ENCODE data around the gene PIEZO1.
A peak's percentile ranks its signal among the peaks of the same experiment; 100 is the strongest.

Gene PIEZO1

DNA sequence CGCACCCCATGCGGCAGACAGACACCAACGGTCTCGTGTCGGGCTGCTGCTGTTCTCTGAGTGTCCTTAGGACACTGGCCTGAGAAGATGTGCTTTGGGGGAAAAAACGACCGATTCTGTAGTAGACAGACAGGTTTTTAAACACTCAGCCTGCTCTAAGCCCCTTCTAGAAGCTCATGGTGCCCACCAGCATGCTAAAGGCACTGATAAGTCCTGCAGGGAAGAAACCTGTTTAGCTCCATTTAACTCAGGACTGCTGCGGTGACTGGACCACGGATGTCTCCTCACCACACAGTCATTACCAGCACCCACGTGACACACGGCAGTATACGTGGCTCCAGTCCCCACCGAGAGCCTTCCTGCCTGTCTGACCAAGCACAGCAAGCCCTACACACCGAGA is 45.8 kb upstream of the PIEZO1 start:
- DNase-seq = no peak
- Mint-ChIP-seq H3K9me3 (no peaks in the 10 kb centered on the region), H3K27ac (no peak overlapping the region), H3K4me3 (no peak overlapping the region), H3K4me1 (peaks cover 13% of the 10 kb centered on the region), H3K27me3 (ENCODE audit: low read depth, poor library complexity) (peaks cover 6% of the 10 kb centered on the region), H3K36me3 (ENCODE audit: low read depth) (no peaks in the 10 kb centered on the region)
- TF ChIP-seq, protein P1, sequence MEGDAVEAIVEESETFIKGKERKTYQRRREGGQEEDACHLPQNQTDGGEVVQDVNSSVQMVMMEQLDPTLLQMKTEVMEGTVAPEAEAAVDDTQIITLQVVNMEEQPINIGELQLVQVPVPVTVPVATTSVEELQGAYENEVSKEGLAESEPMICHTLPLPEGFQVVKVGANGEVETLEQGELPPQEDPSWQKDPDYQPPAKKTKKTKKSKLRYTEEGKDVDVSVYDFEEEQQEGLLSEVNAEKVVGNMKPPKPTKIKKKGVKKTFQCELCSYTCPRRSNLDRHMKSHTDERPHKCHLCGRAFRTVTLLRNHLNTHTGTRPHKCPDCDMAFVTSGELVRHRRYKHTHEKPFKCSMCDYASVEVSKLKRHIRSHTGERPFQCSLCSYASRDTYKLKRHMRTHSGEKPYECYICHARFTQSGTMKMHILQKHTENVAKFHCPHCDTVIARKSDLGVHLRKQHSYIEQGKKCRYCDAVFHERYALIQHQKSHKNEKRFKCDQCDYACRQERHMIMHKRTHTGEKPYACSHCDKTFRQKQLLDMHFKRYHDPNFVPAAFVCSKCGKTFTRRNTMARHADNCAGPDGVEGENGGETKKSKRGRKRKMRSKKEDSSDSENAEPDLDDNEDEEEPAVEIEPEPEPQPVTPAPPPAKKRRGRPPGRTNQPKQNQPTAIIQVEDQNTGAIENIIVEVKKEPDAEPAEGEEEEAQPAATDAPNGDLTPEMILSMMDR (IDR thresholded peaks at IDR 0.05) = no peak

DNA sequence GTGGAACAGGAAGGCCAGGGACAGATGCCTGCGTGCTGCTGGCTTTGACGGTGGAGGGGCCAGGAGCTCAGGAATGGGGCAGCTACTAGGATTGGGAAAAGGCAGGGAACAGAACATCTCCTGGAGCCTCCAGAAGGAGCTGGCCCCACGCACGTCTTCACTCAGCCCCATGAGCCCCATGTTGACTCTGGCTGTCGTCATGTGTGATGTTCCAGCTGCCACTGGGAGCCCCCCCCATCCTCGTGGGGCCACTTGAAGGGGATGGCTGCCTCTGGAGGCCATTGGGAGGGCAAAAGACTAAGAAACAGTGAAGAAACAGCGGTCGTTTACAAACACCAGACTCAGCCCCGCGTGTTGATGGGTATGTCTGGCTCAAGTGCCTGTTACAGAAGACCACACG is 45.2 kb upstream of the PIEZO1 start:
- peak overlapping the region; percentile 78 for H3K27ac Mint-ChIP-seq
- H3K4me1 Mint-ChIP-seq = peaks cover 13% of the 10 kb centered on the region

DNA sequence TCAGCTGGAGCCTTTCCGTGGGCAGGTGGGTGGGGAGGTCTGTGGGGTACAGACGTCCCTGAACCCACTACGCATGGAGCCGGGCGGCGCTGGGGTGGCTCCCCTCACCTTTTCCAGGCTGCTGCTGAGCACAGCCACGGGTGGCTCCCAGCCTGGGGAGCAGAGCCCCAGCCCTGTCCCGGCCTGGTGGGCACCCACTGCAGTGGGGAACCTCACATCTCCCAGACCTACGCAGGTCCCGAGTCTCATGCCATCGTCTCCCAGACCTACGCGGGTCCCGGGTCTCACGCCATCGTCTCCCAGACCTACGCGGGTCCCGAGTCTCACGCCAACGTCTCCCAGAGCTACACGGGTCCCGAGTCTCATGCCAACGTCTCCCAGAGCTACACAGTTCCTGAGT is 43.7 kb upstream of the PIEZO1 start:
- H3K4me3 Mint-ChIP-seq = no peak overlapping the region
- H3K27ac Mint-ChIP-seq = no peak overlapping the region
- TF ChIP-seq, protein P1 (IDR thresholded peaks at IDR 0.05) = no peak
- no peaks in the 10 kb centered on the region for H3K36me3 Mint-ChIP-seq (ENCODE audit: low read depth)
- H3K4me1 Mint-ChIP-seq = peaks cover 11% of the 10 kb centered on the region
- H3K27me3 Mint-ChIP-seq (ENCODE audit: low read depth, poor library complexity) = peaks cover 5% of the 10 kb centered on the region
- DNase-seq = no peak
- no peaks in the 10 kb centered on the region for H3K9me3 Mint-ChIP-seq

More for the DNA sequence above, 45.2 kb upstream of the PIEZO1 start:
- H3K36me3 Mint-ChIP-seq (ENCODE audit: low read depth) = no peaks in the 10 kb centered on the region
- H3K9me3 Mint-ChIP-seq = no peaks in the 10 kb centered on the region
- TF ChIP-seq, protein P1 (IDR thresholded peaks at IDR 0.05) = no peak
- H3K4me3 Mint-ChIP-seq = no peak overlapping the region
- no peak for DNase-seq
- H3K27me3 Mint-ChIP-seq (ENCODE audit: low read depth, poor library complexity) = peaks cover 6% of the 10 kb centered on the region

DNA sequence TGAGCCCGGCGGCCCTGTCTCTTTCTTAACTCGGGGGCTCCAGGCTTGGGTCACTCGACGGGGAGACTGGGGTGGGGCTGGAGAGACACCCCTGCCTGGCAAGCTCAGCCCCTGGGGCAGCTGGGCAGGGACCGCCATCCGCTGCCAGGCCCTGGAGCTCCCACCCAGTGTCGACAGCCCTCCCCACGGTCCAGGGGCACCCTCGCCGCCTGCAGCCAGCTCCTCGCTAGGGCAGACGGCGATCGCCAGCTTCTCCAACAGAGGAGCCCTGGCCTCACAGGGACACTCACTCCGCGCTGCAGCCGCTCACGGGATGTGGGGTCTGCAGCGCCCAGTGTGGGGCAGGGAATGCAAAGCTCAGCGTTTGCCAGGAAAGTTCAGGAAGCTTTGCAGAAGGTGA is 42.7 kb upstream of the PIEZO1 start:
- Mint-ChIP-seq H3K4me1 (peaks cover 7% of the 10 kb centered on the region), H3K27me3 (ENCODE audit: low read depth, poor library complexity) (peaks cover 2% of the 10 kb centered on the region), H3K4me3 (no peak overlapping the region), H3K9me3 (no peaks in the 10 kb centered on the region), H3K36me3 (ENCODE audit: low read depth) (peaks cover 4% of the 10 kb centered on the region), H3K27ac (peak overlapping the region; percentile 81)
- DNase-seq = no peak
- TF ChIP-seq, protein P1 (IDR thresholded peaks at IDR 0.05) = no peak

DNA sequence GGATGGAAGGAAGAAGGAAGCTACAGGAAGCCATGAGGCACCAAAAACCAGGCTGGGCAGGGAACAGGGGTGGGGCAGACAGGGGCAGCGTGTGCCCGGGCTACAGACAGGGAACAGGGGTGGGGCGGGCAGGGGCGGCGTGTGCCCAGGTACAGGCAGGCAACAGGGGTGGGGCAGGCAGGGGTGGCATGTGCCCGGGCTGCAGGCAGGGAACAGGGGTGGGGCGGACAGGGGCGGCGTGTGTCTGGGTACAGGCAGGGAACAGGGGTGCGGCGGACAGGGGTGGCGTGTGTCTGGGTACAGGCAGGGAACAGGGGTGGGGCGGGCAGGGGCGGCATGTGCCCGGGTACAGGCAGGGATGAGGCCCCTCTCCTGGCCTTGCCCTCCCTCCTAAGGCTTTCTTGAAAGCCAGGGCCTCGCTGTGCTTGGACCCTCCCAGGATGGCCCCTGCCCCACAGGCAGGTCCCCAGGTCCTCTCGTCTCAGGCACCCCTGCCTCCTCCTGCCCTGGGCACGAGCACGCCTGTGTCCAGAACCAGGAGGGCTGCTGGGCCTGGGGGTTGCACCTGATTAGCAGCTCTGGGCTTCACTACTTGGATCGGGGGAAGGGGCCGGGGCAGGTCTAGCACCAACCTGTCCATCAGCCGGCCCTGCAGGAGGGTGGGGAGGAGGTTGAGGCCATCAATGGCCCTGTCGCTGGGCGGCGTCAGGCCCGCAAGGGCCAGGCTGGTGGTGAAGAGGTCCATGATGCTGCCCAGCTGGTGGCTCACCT is 41.2 kb upstream of the PIEZO1 start:
- DNase-seq = no peak
- H3K9me3 Mint-ChIP-seq = no peaks in the 10 kb centered on the region
- TF ChIP-seq, protein P1 (IDR thresholded peaks at IDR 0.05) = no peak
- no peak overlapping the region for H3K4me3 Mint-ChIP-seq
- peaks cover 2% of the 10 kb centered on the region for H3K27me3 Mint-ChIP-seq (ENCODE audit: low read depth, poor library complexity)
- H3K36me3 Mint-ChIP-seq (ENCODE audit: low read depth) = peaks cover 4% of the 10 kb centered on the region
- peaks cover 7% of the 10 kb centered on the region for H3K4me1 Mint-ChIP-seq
- H3K27ac Mint-ChIP-seq = no peak overlapping the region

DNA sequence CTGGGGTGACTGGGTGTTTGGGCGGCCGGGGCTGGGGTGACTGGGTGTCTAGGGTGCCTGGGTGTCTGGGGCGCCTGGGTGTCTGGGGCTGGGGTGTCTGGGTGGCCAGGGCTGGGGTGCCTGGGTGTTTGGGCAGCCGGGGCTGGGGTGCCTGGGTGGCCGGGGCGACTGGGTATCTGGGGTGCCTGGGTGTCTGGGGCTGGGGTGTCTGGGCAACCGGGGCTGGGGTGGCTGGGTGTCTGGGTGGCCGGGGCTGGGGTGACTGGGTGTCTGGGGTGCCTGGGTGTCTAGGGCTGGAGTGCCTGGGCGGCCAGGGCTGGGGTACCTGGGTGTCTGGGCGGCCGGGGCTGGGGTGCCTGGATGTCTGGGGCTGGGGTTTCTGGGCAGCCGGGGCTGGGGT is 40.1 kb upstream of the PIEZO1 start:
- DNase-seq = no peak
- no peaks in the 10 kb centered on the region for H3K9me3 Mint-ChIP-seq
- peaks cover 4% of the 10 kb centered on the region for H3K36me3 Mint-ChIP-seq (ENCODE audit: low read depth)
- no peak overlapping the region for H3K27ac Mint-ChIP-seq
- H3K4me3 Mint-ChIP-seq = no peak overlapping the region
- peaks cover 2% of the 10 kb centered on the region for H3K27me3 Mint-ChIP-seq (ENCODE audit: low read depth, poor library complexity)
- peaks cover 3% of the 10 kb centered on the region for H3K4me1 Mint-ChIP-seq
- TF ChIP-seq, protein P1 (IDR thresholded peaks at IDR 0.05) = no peak
